Keratinocyte (primary cell): ENCODE measurements around the gene UMAD1. TPM values are rescaled to one million over a fixed set of nuclear protein-coding genes. Genes with fewer than 3 reads are reported as not detected.

ENCODE experiments used
- DNase-seq: peaks from one replicate; pipeline ENCODE4 v3.0.0-alpha.2; 2011; ENCODE audit warnings: low read depth, missing footprints, low spot score
- FAIRE-seq: peaks from 2 replicates; lab custom pipeline; 2011; peaks lifted over from hg19 to GRCh38; lab: Jason Lieb, UNC
- H2AFZ ChIP-seq: 2 replicates; pipeline ENCODE4 v1.6.0; 2012; ENCODE audit warnings: low read length, control low read depth, inconsistent platforms; ENCODE audit not compliant: control insufficient read depth
- H3K27ac ChIP-seq: 2 replicates; pipeline ENCODE4 v1.5.1; 2011; ENCODE audit warnings: low read length; ENCODE audit not compliant: control insufficient read depth, insufficient read depth
- H3K27me3 ChIP-seq: 3 replicates; pipeline ENCODE4 v1.6.0; 2011; ENCODE audit warnings: low read length; ENCODE audit not compliant: control insufficient read depth, insufficient read depth; ENCODE audit errors: extremely low read depth
- H3K36me3 ChIP-seq, 2 experiments: 2 replicates in 1 of 2; 3 replicates in 1 of 2; pipeline ENCODE4 v1.5.1; 2011; ENCODE audit warnings: low read length in 2 of 2, mild to moderate bottlenecking in 1 of 2; ENCODE audit not compliant: control insufficient read depth in 2 of 2, insufficient read depth in 2 of 2; ENCODE audit errors: extremely low read depth in 1 of 2
- H3K4me1 ChIP-seq: 3 replicates; pipeline ENCODE4 v1.5.1; 2011; ENCODE audit warnings: low read length; ENCODE audit not compliant: control insufficient read depth, insufficient read depth; ENCODE audit errors: extremely low read depth
- H3K4me2 ChIP-seq: 3 replicates; pipeline ENCODE4 v1.6.0; 2011; ENCODE audit warnings: low read depth, low read length; ENCODE audit not compliant: control insufficient read depth, insufficient read depth; ENCODE audit errors: extremely low read depth
- H3K4me3 ChIP-seq, 3 experiments: fragments of 200-600 bp in 1 of 3; sonication (generic) in 1 of 3; 2 replicates in 2 of 3; 3 replicates in 1 of 3; pipeline ENCODE4 v1.5.1; 2011 to 2016; ENCODE audit warnings: low read length in 3 of 3, mild to moderate bottlenecking in 3 of 3, control low read depth in 2 of 3, inconsistent platforms in 1 of 3, low read depth in 1 of 3, mixed read lengths in 1 of 3, mixed run types in 1 of 3, moderate library complexity in 1 of 3; ENCODE audit not compliant: control insufficient read depth in 2 of 3, insufficient read depth in 2 of 3; ENCODE audit errors: extremely low read depth in 1 of 3
- H3K79me2 ChIP-seq: 2 replicates; pipeline ENCODE4 v1.6.0; 2012; ENCODE audit warnings: low read length; ENCODE audit not compliant: control insufficient read depth, insufficient read depth
- H3K9ac ChIP-seq: 3 replicates; pipeline ENCODE4 v1.6.0; 2011; ENCODE audit warnings: low read length; ENCODE audit not compliant: control insufficient read depth, insufficient read depth; ENCODE audit errors: extremely low read depth
- H3K9me1 ChIP-seq: 3 replicates; pipeline ENCODE4 v1.6.0; 2011; ENCODE audit warnings: low read length; ENCODE audit not compliant: control insufficient read depth, insufficient read depth; ENCODE audit errors: extremely low read depth
- H3K9me3 ChIP-seq: 2 replicates; pipeline ENCODE4 v1.5.1; 2012; ENCODE audit warnings: low read depth, low read length; ENCODE audit not compliant: control insufficient read depth
- H4K20me1 ChIP-seq: 3 replicates; pipeline ENCODE4 v1.6.0; 2011; ENCODE audit warnings: low read length; ENCODE audit not compliant: control insufficient read depth, insufficient read depth; ENCODE audit errors: extremely low read depth
- EZH2 ChIP-seq: IDR thresholded peaks from one replicate; pipeline ENCODE4 v1.6.1; 2012; ENCODE audit warnings: inconsistent platforms, mild to moderate bottlenecking, low read length, moderate library complexity
- dilution Hi-C: fragments of 300-500 bp; cut with MboI; formaldehyde crosslinking; loops from one replicate; pipeline ENCODE4 v1.7.0; 2020; ENCODE audit warnings: low sequenced_read_pairs; ENCODE audit not compliant: extremely low pct_ligation_motif_present
- polyA plus RNA-seq, 5 experiments: library from polyadenylated mRNA; depleted of rRNA in 3 of 5; stranded (reverse) in 3 of 5; stranded (forward) in 1 of 5; unstranded in 1 of 5; fragments of >200 nt; gene quantifications; 1 replicate in 1 of 5; 2 replicates in 3 of 5; 3 replicates in 1 of 5; pipeline versions ENCODE4 v1.2.1 to v1.2.3, GENCODE V29; 2011 to 2012; ENCODE audit warnings: missing spikeins in 2 of 5, low read depth in 1 of 5, low replicate concordance in 1 of 5
- TF ChIP-seq, protein P1 (sequence below), 3 experiments: IDR thresholded peaks in 1 of 3; conservative IDR thresholded peaks in 1 of 3; optimal IDR thresholded peaks in 1 of 3; 2 replicates in 2 of 3; 3 replicates in 1 of 3; pipeline versions ENCODE3 to v1.5.1; 2011; ENCODE audit warnings: low read length in 3 of 3, mild to moderate bottlenecking in 3 of 3, moderate library complexity in 2 of 3, control low read depth in 1 of 3, inconsistent platforms in 1 of 3; ENCODE audit not compliant: insufficient read depth in 2 of 3; ENCODE audit errors: extremely low read depth in 1 of 3

The UMAD1 gene
- polyA plus RNA-seq, 1 donor (not counting 4 experiments of a cell fraction or from before 2014, with no cell fraction given) = 18.2 TPM

DNA sequence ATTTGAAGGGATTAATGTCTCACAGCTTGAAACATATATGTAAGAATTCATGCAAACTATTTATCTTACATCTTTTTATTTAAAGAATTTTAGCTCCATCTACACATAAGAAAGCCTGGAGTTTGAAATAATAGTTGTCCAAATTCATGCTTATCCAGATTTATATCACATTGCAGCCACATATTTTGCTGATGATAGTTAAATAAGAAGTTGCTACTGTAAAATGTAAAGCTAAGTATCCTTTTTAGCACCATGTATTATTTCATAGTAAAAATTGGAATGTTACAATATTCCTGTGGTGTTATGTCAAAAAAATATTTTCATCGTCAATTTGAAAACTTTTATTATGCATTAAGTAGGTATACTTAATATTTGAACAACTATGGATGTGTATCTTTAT, 27.3 kb upstream of the UMAD1 start:
- Histone ChIP-seq H2AFZ (no peak overlapping the region), H3K9ac (no peak overlapping the region), H4K20me1 (no peaks in the 10 kb centered on the region), H3K27ac (no peak overlapping the region), H3K9me1 (no peaks in the 10 kb centered on the region), H3K4me3 (no peak overlapping the region), H3K4me1 (no peaks in the 10 kb centered on the region), H3K27me3 (no peaks in the 10 kb centered on the region), H3K79me2 (no peaks in the 10 kb centered on the region), H3K9me3 (no peaks in the 10 kb centered on the region), H3K36me3 (no peaks in the 10 kb centered on the region), H3K4me2 (no peak overlapping the region)
- dilution Hi-C loops = no loop called here
- FAIRE-seq (no peak), DNase-seq (no peak)
- TF ChIP-seq EZH2 = no peak
- TF ChIP-seq, protein P1, sequence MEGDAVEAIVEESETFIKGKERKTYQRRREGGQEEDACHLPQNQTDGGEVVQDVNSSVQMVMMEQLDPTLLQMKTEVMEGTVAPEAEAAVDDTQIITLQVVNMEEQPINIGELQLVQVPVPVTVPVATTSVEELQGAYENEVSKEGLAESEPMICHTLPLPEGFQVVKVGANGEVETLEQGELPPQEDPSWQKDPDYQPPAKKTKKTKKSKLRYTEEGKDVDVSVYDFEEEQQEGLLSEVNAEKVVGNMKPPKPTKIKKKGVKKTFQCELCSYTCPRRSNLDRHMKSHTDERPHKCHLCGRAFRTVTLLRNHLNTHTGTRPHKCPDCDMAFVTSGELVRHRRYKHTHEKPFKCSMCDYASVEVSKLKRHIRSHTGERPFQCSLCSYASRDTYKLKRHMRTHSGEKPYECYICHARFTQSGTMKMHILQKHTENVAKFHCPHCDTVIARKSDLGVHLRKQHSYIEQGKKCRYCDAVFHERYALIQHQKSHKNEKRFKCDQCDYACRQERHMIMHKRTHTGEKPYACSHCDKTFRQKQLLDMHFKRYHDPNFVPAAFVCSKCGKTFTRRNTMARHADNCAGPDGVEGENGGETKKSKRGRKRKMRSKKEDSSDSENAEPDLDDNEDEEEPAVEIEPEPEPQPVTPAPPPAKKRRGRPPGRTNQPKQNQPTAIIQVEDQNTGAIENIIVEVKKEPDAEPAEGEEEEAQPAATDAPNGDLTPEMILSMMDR (optimal IDR thresholded peaks at IDR 0.05 in 1 of 3, IDR thresholded peaks at IDR 0.05 in 1 of 3, conservative IDR thresholded peaks at IDR 0.05 in 1 of 3; ENCODE audit: extremely low read depth in 1 of 3, insufficient read depth in 2 of 3, low read length in 3 of 3) = no peak

DNA sequence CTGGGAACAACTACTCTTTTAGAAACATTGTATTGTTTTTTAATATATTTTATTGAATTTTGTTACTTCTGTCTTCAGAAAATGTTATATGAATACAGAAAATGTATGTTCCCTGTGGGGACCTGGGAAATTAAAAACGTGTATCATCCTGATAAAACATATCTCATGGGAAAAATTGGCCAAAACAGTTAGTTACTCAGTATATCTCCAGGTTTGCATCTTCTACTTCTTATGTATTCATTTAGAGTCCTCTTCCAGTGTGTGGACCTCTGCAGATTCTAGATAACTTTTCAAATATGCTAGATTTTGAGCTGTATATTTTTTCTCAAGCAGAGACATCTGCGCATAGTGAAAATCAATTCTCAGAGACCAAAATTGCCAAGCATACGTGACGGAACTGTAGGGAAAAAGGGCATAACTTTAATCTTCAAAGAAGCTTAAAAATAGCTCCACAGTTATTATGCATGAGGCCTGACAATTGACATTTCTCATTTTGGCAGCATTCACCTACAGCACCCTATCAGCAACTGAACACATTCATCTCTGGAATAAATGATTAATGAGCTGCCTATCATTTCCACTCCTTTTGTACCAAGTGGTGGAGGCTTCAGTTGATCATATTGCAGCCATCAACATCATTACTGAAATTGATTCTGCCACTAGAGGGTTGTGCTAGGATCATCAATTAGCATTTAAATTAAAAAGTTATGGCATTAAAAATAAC, 26.4 kb upstream of the UMAD1 start:
- Histone ChIP-seq H3K4me2 (no peak overlapping the region), H3K9me1 (no peaks in the 10 kb centered on the region), H4K20me1 (no peaks in the 10 kb centered on the region), H3K9me3 (no peaks in the 10 kb centered on the region), H3K9ac (no peak overlapping the region), H2AFZ (no peak overlapping the region), H3K4me1 (no peaks in the 10 kb centered on the region), H3K27me3 (no peaks in the 10 kb centered on the region), H3K27ac (no peak overlapping the region), H3K79me2 (no peaks in the 10 kb centered on the region), H3K4me3 (no peak overlapping the region), H3K36me3 (no peaks in the 10 kb centered on the region)
- FAIRE-seq = no peak
- dilution Hi-C loops = no loop called here
- TF ChIP-seq EZH2 = no peak
- DNase-seq = no peak

DNA sequence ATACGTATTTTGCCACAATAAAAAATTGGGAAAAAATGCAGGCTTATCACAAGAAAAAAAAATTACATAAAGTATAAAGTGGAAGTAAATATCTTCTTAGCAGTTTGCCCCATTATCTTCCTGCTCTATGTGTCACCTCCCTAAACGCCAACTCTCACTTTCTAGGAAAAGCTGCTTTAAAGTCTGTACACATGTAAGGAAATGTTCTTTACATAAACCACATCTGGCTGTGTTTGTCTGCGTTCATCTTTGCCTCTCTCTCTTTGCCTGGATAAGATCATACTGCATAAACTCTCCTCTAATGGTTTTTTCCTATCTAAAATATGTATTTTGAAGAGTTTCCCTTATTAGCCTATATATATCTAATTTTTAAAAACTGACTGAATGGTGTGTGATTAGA, 23.0 kb upstream of the UMAD1 start:
- Histone ChIP-seq H3K4me1 (no peaks in the 10 kb centered on the region), H3K9ac (no peak overlapping the region), H3K27me3 (no peaks in the 10 kb centered on the region), H3K4me3 (no peak overlapping the region), H3K4me2 (no peak overlapping the region), H3K79me2 (no peaks in the 10 kb centered on the region), H3K27ac (no peak overlapping the region), H2AFZ (no peak overlapping the region), H3K9me1 (no peaks in the 10 kb centered on the region), H3K36me3 (no peaks in the 10 kb centered on the region), H3K9me3 (no peaks in the 10 kb centered on the region), H4K20me1 (no peaks in the 10 kb centered on the region)
- dilution Hi-C loops = no loop called here
- no peak for DNase-seq
- no peak for FAIRE-seq
- TF ChIP-seq EZH2 = no peak
- TF ChIP-seq, protein P1 (optimal IDR thresholded peaks at IDR 0.05 in 1 of 3, IDR thresholded peaks at IDR 0.05 in 1 of 3, conservative IDR thresholded peaks at IDR 0.05 in 1 of 3; ENCODE audit: extremely low read depth in 1 of 3, insufficient read depth in 2 of 3, low read length in 3 of 3) = no peak
